Esophagus squamous epithelium (tissue), 4 donors: ENCODE results near the gene FAM200A.

Source experiments
- CTCF ChIP-seq, 6 experiments: fragments of 450-650 bp in 4 of 6; fragments of 200-600 bp in 2 of 6; sonication (generic) in 2 of 6; IDR thresholded peaks; one replicate each; pipeline ENCODE4 v1.5.1; 2016 to 2019; ENCODE audit warnings: antibody characterized with exemption in 6 of 6, mild to moderate bottlenecking in 4 of 6, moderate library complexity in 4 of 6
- POLR2A ChIP-seq, 4 donors: fragments of 450-650 bp; IDR thresholded peaks; one replicate each; pipeline ENCODE4 v1.6.1; 2017; ENCODE audit warnings: antibody characterized with exemption in 4 of 4, mild to moderate bottlenecking in 4 of 4, moderate library complexity in 3 of 4

GRCh38 chr7:99539213-99539811, 12.6 kb downstream of the FAM200A start:
- no peak for TF ChIP-seq CTCF (IDR thresholded peaks at IDR 0.05)
- no peak for TF ChIP-seq POLR2A (IDR thresholded peaks at IDR 0.05)
